Astrocyte of the spinal cord (primary cell): ENCODE results near the gene FAM170B.

Experiments
- DNase-seq: peaks from one replicate; pipeline ENCODE4 v3.0.0; 2011; ENCODE audit warnings: low read depth, low spot score
- H3K4me3 ChIP-seq: 2 replicates; pipeline ENCODE4 v1.5.1; 2011; ENCODE audit warnings: low read depth, mild to moderate bottlenecking, low read length, moderate library complexity
- CTCF ChIP-seq: IDR thresholded peaks from 2 replicates; pipeline ENCODE4 v1.5.1; 2012; ENCODE audit warnings: low read depth, mild to moderate bottlenecking, low read length, inconsistent platforms
- in situ Hi-C: cut with HindIII; loops from 2 replicates; pipeline ENCODE4 v1.10.0; 2017; ENCODE audit warnings: low sequenced_read_pairs

Gene FAM170B

GRCh38 chr10:49169776-49170175 is 36.0 kb upstream of the FAM170B start:
- TF ChIP-seq CTCF, result no peak
- H3K4me3 ChIP-seq, result no peak overlapping the region
- no peak for DNase-seq
- in situ Hi-C loops, result no loop called here

GRCh38 chr10:49168831-49169500 is 35.1 kb upstream of the FAM170B start:
- DNase-seq, result no peak
- in situ Hi-C loops, result no loop called here

GRCh38 chr10:49168171-49168540 is 34.3 kb upstream of the FAM170B start:
- in situ Hi-C loops, result no loop called here
- no peak for DNase-seq
- H3K4me3 ChIP-seq, result no peak overlapping the region
- no peak for TF ChIP-seq CTCF

More at GRCh38 chr10:49168831-49169500, 35.1 kb upstream of the FAM170B start:
- H3K4me3 ChIP-seq, result no peak overlapping the region
- TF ChIP-seq CTCF, result no peak

GRCh38 chr10:49167425-49168170 is 33.8 kb upstream of the FAM170B start:
- TF ChIP-seq CTCF, result no peak
- no peak overlapping the region for H3K4me3 ChIP-seq
- no peak for DNase-seq
- in situ Hi-C loops, result no loop called here

DNA sequence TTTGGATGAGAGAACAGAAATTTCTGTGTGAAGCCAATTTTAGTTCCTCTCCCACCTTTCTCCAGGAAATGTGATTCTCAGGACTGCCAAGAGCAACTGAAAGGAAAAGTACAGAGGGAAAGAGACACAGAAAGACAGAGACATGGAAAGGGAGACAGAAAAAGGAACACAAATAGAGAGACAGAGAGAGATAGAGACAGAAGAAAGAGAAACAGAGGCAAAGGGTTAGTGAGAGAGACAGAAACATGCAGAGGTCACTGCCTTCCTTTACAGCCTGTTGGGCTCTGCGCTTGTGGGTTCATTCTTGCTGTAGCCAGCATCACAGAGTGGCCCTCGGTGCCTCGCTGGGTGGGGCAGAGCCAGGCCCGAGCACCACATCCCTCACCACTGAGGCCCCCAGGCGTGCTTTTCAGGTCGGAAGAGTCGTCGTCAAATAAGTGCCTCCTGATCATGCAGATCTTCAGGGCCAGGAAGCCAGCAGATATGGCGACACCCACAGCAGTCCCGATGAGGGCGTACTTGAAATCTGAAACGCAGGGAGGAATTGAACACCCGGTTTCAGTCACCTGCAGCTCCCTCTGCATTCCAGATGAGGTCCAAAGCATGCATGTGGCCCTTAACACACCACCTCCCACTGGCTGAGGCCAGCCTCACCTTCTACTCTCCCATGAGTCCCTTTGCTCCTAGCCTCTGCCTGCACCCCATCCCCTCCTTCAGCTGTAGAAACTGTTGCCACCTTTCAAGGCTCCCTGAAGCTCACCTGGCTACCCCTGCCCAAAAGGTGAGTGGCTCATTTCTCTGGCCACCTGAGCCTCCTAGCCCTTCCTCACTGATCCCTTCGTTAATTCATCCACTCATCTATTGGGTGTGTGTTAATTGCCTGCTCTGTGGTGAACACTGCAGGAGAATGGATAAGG is 32.9 kb upstream of the FAM170B start:
- no peak for TF ChIP-seq CTCF
- no peak overlapping the region for H3K4me3 ChIP-seq
- in situ Hi-C loops, result no loop called here
- DNase-seq, result no peak

DNA sequence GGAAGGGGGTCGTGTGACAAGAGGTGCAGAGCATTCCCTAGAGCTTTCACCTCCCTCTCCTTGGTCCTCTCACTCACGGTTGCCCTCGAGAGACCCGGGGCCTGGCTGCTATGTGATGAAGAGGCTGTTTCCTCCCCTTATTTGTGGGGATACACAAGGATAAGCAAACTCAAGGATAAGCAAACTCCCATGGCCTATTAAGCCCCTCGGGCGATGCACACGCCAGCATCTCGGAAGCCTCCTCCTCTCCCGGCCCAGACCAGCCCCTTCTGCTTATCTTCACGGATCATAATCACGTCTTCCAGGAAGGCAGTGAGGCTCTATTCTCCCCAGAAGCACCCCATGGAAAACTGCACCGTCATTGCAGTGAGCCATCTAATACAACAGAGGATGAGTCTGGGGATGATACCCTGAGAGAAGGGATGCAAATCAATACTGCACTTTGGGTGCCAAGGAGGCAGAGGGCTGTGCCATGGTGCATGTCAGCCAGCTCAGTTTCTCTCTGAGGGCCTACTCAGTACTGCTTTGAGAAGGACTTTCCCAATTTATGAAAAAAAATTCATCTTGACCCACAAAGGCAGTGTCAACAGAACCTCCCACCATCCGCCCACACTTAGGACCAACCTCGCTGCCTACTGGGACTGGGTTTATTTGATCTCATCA is 32.1 kb upstream of the FAM170B start:
- no peak for TF ChIP-seq CTCF
- DNase-seq, result no peak
- in situ Hi-C loops, result no loop called here

More for the DNA sequence above, 32.1 kb upstream of the FAM170B start:
- no peak overlapping the region for H3K4me3 ChIP-seq
